ENCODE results near the gene FGF1.

Gene FGF1

GRCh38 chr5:142716963-142717362, 31.1 kb upstream of the FGF1 start:
- TF ChIP-seq, protein P1, sequence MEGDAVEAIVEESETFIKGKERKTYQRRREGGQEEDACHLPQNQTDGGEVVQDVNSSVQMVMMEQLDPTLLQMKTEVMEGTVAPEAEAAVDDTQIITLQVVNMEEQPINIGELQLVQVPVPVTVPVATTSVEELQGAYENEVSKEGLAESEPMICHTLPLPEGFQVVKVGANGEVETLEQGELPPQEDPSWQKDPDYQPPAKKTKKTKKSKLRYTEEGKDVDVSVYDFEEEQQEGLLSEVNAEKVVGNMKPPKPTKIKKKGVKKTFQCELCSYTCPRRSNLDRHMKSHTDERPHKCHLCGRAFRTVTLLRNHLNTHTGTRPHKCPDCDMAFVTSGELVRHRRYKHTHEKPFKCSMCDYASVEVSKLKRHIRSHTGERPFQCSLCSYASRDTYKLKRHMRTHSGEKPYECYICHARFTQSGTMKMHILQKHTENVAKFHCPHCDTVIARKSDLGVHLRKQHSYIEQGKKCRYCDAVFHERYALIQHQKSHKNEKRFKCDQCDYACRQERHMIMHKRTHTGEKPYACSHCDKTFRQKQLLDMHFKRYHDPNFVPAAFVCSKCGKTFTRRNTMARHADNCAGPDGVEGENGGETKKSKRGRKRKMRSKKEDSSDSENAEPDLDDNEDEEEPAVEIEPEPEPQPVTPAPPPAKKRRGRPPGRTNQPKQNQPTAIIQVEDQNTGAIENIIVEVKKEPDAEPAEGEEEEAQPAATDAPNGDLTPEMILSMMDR (IDR thresholded peaks at IDR 0.05; ENCODE audit: insufficient read depth, low read length, poor library complexity, severe bottlenecking), result peak; percentile 68
- Histone ChIP-seq H3K27me3 (replicated peaks; ENCODE audit: control insufficient read depth, insufficient read depth, low read length) (0 out of 2 replicates have a peak, but pooled peaks cover 1% of the 10 kb centered on the region), H3K36me3 (ENCODE audit: control insufficient read depth, insufficient read depth, low read length) (no peaks in the 10 kb centered on the region), H3K4me3 (replicated peaks; ENCODE audit: low read depth, low read length) (no peak overlapping the region)
- DNase-seq (ENCODE audit: extremely low read depth, insufficient read length), result no peak

GRCh38 chr5:142715291-142715690, 29.4 kb upstream of the FGF1 start:
- H3K27me3 ChIP-seq (replicated peaks; ENCODE audit: control insufficient read depth, insufficient read depth, low read length), result 0 out of 2 replicates have a peak, but pooled peaks cover 1% of the 10 kb centered on the region
- H3K36me3 ChIP-seq (ENCODE audit: control insufficient read depth, insufficient read depth, low read length), result no peaks in the 10 kb centered on the region
- TF ChIP-seq, protein P1 (IDR thresholded peaks at IDR 0.05; ENCODE audit: insufficient read depth, low read length, poor library complexity, severe bottlenecking), result no peak
- no peak overlapping the region for H3K4me3 ChIP-seq (replicated peaks; ENCODE audit: low read depth, low read length)
- no peak for DNase-seq (ENCODE audit: extremely low read depth, insufficient read length)

DNA sequence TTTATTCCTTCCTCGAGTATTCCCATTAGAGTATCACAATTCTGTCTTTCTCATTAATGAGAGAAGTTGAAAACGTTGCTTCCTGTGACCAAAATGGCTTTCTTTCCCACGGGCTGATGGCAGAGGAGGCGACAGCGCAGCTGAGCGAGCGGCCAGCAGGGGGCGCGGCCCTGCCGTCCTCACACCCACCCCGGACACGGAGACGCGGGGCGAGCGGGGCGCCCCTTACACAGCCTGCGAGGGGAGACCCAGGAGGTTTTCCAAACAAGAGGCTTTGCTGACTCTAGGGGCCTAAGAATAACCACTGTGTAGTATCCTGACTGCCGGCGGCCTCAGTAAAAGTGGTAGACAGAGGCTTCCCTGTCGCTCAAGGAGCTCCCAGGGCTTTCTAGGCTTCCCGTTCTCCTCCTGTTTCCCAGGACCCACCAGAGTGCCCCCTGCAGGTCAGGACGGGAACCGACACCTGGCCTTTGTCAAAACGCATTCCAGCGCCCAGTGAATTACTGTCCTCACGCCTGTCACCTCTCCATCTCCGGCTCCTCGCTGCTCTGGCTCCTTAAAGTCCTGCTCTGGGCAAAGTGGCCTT, 27.3 kb upstream of the FGF1 start:
- peak overlapping the region; percentile 61 for H3K4me3 ChIP-seq (replicated peaks; ENCODE audit: low read depth, low read length)
- TF ChIP-seq, protein P1 (IDR thresholded peaks at IDR 0.05; ENCODE audit: insufficient read depth, low read length, poor library complexity, severe bottlenecking), result peak; percentile 91
- DNase-seq (ENCODE audit: extremely low read depth, insufficient read length), result peak; percentile 88
- H3K27me3 ChIP-seq (replicated peaks; ENCODE audit: control insufficient read depth, insufficient read depth, low read length), result 0 out of 2 replicates have a peak, but pooled peaks cover 1% of the 10 kb centered on the region
- H3K36me3 ChIP-seq (ENCODE audit: control insufficient read depth, insufficient read depth, low read length), result no peaks in the 10 kb centered on the region

DNA sequence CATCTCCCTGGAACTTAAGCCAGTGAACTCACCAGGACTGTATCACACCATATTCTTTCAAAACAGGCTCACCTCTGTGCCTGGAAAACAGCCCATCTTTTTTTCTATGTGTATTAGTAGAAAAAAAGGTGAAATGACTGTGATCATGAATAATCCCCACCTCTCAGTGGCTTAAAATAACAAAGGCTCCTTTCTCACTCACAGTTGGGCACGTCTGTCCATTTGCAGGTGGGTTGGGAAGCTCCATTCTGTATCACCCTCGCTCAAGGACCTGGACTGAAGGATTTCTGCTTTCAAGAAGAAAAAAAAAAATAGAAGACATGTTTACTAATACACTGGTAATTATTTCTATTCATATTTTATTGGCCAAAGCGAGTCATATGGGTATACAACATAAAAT, 17.3 kb upstream of the FGF1 start:
- TF ChIP-seq, protein P1 (IDR thresholded peaks at IDR 0.05; ENCODE audit: insufficient read depth, low read length, poor library complexity, severe bottlenecking), result no peak
- H3K36me3 ChIP-seq (ENCODE audit: control insufficient read depth, insufficient read depth, low read length), result no peaks in the 10 kb centered on the region
- DNase-seq (ENCODE audit: extremely low read depth, insufficient read length), result no peak
- H3K4me3 ChIP-seq (replicated peaks; ENCODE audit: low read depth, low read length), result no peak overlapping the region
- no peaks in the 10 kb centered on the region for H3K27me3 ChIP-seq (replicated peaks; ENCODE audit: control insufficient read depth, insufficient read depth, low read length)

DNA sequence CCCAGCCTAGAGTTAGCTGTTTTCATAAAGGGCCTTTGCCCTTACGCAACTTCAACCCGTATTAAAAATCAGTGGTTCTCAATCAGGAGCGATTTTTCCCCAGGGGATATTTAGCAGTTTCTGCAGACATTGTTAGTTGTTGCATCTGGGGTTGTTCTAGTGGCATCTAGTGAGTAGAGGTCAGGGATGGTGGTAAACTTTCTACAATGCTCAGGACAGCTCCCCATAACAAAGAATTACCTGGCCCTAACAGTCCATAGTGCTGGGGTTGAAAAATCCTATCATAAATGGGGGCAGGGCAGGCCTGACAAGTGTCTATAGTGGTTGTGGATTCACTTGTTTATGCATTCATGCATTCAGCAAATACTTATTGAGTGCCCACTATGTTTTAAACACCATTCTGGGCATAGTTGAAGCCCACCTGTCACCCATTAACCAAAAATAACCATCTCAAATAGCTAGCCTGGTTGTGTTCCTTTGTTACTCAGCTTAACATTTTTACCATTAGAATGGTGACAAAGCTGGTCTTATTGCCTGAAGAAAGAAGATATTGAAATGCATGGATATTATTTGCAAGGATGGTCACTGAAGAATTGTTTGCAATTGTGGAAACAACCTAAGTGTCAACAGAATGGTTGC, 15.9 kb upstream of the FGF1 start:
- no peak overlapping the region for H3K4me3 ChIP-seq (replicated peaks; ENCODE audit: low read depth, low read length)
- no peaks in the 10 kb centered on the region for H3K36me3 ChIP-seq (ENCODE audit: control insufficient read depth, insufficient read depth, low read length)
- no peaks in the 10 kb centered on the region; the same call in 1 of the 2 replicates for H3K27me3 ChIP-seq (replicated peaks; ENCODE audit: control insufficient read depth, insufficient read depth, low read length)
- TF ChIP-seq, protein P1 (IDR thresholded peaks at IDR 0.05; ENCODE audit: insufficient read depth, low read length, poor library complexity, severe bottlenecking), result no peak
- no peak for DNase-seq (ENCODE audit: extremely low read depth, insufficient read length)

Data from GM06990 (cell line).